GM06990 (cell line): ENCODE data around the gene GLCCI1.

Source experiments
- DNase-seq: peaks from one replicate; pipeline ENCODE4 v3.0.0-alpha.2; 2011; ENCODE audit not compliant: insufficient read length; ENCODE audit errors: extremely low read depth
- H3K27me3 ChIP-seq: replicated peaks from 2 replicates; pipeline ENCODE4 v1.6.0; 2011; ENCODE audit warnings: low read length; ENCODE audit not compliant: control insufficient read depth, insufficient read depth
- H3K36me3 ChIP-seq: 2 replicates; pipeline ENCODE4 v1.5.1; 2011; ENCODE audit warnings: low read length; ENCODE audit not compliant: control insufficient read depth, insufficient read depth
- H3K4me3 ChIP-seq: replicated peaks from 2 replicates; pipeline ENCODE4 v1.5.1; 2011; ENCODE audit warnings: low read depth, mild to moderate bottlenecking, control low read depth, low read length
- CTCF ChIP-seq: IDR thresholded peaks from 2 replicates; pipeline ENCODE4 v1.5.1; 2011; ENCODE audit warnings: low read length, control low read depth, mild to moderate bottlenecking, inconsistent platforms; ENCODE audit not compliant: insufficient read depth, poor library complexity, severe bottlenecking

The GLCCI1 gene

DNA sequence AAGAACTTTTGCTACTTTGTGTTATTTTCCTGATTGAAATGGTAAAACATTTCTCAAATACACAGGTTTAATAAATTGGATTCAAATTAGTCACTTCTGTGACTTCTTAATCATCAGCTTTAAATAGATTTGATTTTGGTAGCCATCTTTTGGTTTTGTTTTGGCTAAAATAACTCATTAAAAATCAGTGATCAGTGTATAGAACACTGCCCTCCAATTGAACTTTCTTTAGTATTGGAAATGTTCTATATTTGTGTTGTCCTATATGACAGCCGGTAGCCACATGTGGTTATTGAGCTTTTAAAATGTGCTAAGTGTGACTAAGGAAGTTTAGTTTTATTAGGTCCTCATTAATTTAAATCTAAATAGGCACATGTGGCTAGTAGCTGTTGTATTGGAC, 50.4 kb downstream of the GLCCI1 start:
- TF ChIP-seq CTCF = no peak
- peak; percentile 29 for DNase-seq
- Histone ChIP-seq H3K4me3 (no peak overlapping the region), H3K36me3 (peaks cover 2% of the 10 kb centered on the region), H3K27me3 (no peaks in the 10 kb centered on the region)

DNA sequence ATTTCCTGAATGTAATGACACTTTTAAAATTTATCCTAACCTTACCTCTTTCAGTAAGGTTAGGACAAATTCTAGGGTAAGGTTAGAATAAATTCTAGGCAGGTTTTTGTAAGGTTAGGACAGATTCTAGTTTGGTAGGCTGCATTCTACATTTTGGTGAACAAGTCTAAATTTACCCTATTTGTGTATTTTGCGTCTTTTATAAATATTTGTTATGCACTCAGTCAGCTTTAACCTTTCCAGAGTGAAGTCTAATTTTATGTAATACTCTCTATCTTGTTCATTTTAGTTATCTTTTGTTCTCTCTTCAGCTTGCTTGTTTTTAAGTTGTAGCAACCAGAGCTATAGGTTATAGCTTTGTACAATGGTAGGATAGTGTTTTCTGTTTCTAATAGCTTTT, 54.0 kb downstream of the GLCCI1 start:
- H3K36me3 ChIP-seq = peaks cover 12% of the 10 kb centered on the region
- TF ChIP-seq CTCF = no peak
- no peak for DNase-seq
- no peaks in the 10 kb centered on the region for H3K27me3 ChIP-seq
- no peak overlapping the region for H3K4me3 ChIP-seq

DNA sequence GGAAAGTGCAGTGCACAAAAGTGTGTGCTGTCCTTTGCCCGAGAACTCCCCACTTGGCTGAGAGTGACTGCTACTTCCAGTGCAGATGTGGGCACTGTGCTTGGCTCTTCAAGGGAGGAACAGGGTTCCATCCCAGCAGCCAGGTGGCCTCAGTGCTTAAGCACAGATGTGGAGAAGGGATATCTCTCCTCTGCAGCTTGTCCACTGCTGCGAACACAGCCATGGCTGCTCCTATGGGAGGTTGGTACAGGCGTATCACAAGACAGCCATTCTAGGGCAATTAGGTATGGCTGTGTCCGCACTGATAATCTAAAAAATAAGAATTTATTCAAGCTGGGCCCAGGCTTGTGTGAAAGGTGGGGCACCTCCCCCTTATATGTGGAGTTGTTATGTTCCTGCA, 66.6 kb downstream of the GLCCI1 start:
- Histone ChIP-seq H3K27me3 (no peaks in the 10 kb centered on the region), H3K4me3 (no peak overlapping the region), H3K36me3 (peaks cover 6% of the 10 kb centered on the region)
- DNase-seq = no peak
- TF ChIP-seq CTCF = no peak

GRCh38 chr7:8035647-8036518, 67.3 kb downstream of the GLCCI1 start:
- H3K27me3 ChIP-seq = no peaks in the 10 kb centered on the region
- H3K4me3 ChIP-seq = no peak overlapping the region
- H3K36me3 ChIP-seq = peaks cover 6% of the 10 kb centered on the region
- TF ChIP-seq CTCF = peak; percentile 57
- DNase-seq = no peak

DNA sequence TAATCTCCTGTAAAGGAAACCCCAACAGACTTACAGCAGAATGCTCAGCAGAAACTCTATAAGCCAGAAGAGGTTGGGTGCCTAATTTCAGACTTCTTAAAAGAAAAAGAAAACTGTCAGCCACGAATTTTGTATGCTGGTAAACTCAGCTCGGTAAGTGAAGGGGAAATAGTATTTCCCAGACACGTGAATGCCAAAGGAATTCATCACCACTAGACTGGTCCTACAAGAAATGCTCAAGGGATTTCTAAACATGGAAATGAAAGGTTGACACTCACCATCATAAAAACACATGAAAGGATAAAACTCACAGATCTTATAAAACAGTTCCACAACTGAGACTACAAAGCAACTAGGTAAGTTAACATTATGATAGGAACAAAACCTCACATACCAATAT, 68.6 kb downstream of the GLCCI1 start:
- Histone ChIP-seq H3K36me3 (peaks cover 8% of the 10 kb centered on the region), H3K4me3 (no peak overlapping the region), H3K27me3 (no peaks in the 10 kb centered on the region)
- DNase-seq = no peak
- TF ChIP-seq CTCF = no peak
